Activated CD8-positive, alpha-beta T cell treated with anti-CD3 and anti-CD28 coated beads for 36 hours (primary cell): ENCODE results near the gene SHANK2. TPM values are rescaled to one million over a fixed set of nuclear protein-coding genes. Genes with fewer than 3 reads are reported as not detected.

Source experiments
- ATAC-seq: fragments of 200-7000 bp; cut with Tn5 transposase; one replicate; pipeline ENCODE4 v1.10.0; 2021; ENCODE audit warnings: mild to moderate bottlenecking, moderate library complexity
- CTCF ChIA-PET: fragments of 350-600 bp; sonication (Branson Sonifier 250); formaldehyde crosslinking; loops from one replicate; lab custom pipeline; 2021; ENCODE audit warnings: antibody characterized with exemption; lab: Charles Lee
- POLR2A ChIA-PET: fragments of 350-600 bp; sonication (Branson Sonifier 250); formaldehyde crosslinking; loops from one replicate; lab custom pipeline; 2021; ENCODE audit warnings: antibody characterized with exemption; lab: Charles Lee
- DNase-seq: peaks from one replicate; pipeline ENCODE4 v3.0.0-alpha.2; 2020
- H3K27ac Mint-ChIP-seq: one replicate; pipeline ENCODE4 v1.8.0; 2021; ENCODE audit warnings: mild to moderate bottlenecking, mixed read lengths
- H3K27me3 Mint-ChIP-seq: one replicate; pipeline ENCODE4 v1.8.0; 2021; ENCODE audit warnings: mixed read lengths
- H3K36me3 Mint-ChIP-seq: one replicate; pipeline ENCODE4 v1.8.0; 2021; ENCODE audit warnings: low read depth, mixed read lengths
- H3K4me1 Mint-ChIP-seq: one replicate; pipeline ENCODE4 v1.8.0; 2021; ENCODE audit warnings: low read depth, mixed read lengths
- H3K4me3 Mint-ChIP-seq: one replicate; pipeline ENCODE4 v1.8.0; 2021; ENCODE audit warnings: mild to moderate bottlenecking, moderate library complexity, mixed read lengths
- H3K9me3 Mint-ChIP-seq: one replicate; pipeline ENCODE4 v1.8.0; 2021; ENCODE audit warnings: mixed read lengths
- CTCF ChIP-seq: fragments of 200-600 bp; IDR thresholded peaks from one replicate; pipeline ENCODE4 v1.8.0; 2022; ENCODE audit warnings: antibody characterized with exemption, mild to moderate bottlenecking
- intact Hi-C: fragments of 100-400 bp; cut with micrococcal nuclease; formaldehyde crosslinking; loops from one replicate; pipeline ENCODE4 v1.10.0; 2022
- total RNA-seq, 2 experiments: library from RNA; stranded (reverse); gene quantifications; one replicate each; pipeline ENCODE4 v1.2.3, GENCODE V29; 2021

The SHANK2 gene
- total RNA-seq, 2 experiments from 2014 or later: not detected

- DNase-seq: no peak
- POLR2A ChIA-PET: no interaction called here
- no peak for ATAC-seq
- intact Hi-C loops: no loop called here
- peaks cover 13% of the 10 kb centered on the region for H3K27me3 Mint-ChIP-seq
- H3K36me3 Mint-ChIP-seq: no peaks in the 10 kb centered on the region
- no peaks in the 10 kb centered on the region for H3K4me1 Mint-ChIP-seq
- H3K9me3 Mint-ChIP-seq: peaks cover 10% of the 10 kb centered on the region
- CTCF ChIA-PET: no interaction called here
- H3K4me3 Mint-ChIP-seq: no peak overlapping the region
- H3K27ac Mint-ChIP-seq: no peak overlapping the region
- no peak for TF ChIP-seq CTCF
Observed at GRCh38 chr11:71232364-71232763, 20.0 kb downstream of the SHANK2 start.

DNA sequence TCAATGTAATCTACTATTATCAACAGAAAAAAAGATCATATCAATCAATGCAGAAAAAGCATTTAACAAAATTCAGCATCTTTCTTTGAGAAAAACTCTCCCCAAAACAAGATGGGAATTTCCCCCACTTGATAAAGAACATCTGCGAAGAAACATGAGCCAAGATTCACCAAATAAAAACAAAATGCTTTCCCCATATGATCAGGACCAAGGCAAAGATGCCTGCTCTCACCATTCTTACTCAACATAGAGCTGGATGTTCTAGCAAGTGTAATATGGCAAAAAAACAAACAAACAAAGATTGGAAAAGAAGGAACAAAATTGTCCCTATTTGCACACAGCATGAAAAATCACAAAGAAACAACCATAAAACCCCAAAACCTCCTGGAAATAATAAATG lies 23.4 kb downstream of the SHANK2 start:
- no peak for TF ChIP-seq CTCF
- H3K4me3 Mint-ChIP-seq: no peak overlapping the region
- no peak overlapping the region for H3K27ac Mint-ChIP-seq
- H3K4me1 Mint-ChIP-seq: no peaks in the 10 kb centered on the region
- H3K36me3 Mint-ChIP-seq: no peaks in the 10 kb centered on the region
- ATAC-seq: no peak
- no peak for DNase-seq
- POLR2A ChIA-PET: no interaction called here
- peaks cover 13% of the 10 kb centered on the region for H3K27me3 Mint-ChIP-seq
- H3K9me3 Mint-ChIP-seq: peaks cover 27% of the 10 kb centered on the region
- intact Hi-C loops: no loop called here
- CTCF ChIA-PET: no interaction called here

DNA sequence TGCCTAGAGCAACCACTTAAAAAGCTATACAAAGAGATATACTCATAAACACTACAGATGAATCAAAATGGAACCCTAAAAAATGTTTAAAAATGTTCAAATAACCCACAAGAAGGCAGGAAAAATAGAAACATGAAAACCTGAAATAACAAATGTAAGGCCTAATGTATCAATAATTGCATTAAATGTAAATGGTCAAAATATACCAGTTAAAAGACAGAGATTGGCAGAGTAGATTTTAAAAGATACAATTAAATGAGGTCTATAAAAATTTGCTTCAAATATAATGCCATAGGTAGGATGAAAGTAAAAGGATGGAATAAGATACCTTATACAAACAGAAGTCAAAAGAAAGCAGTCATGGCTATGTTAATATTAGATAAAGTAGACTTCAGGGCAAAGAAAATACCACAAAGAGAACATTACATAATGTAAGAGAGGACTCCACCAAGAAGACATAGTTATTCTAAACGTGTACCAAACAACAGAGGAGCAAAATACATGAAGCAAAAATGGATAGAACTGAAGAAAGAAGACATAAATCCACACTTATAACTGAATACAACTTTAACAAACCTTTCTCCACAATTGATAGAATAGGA lies 25.2 kb downstream of the SHANK2 start:
- DNase-seq (no peak), ATAC-seq (no peak)
- no peaks in the 10 kb centered on the region for H3K4me1 Mint-ChIP-seq
- H3K9me3 Mint-ChIP-seq: peaks cover 27% of the 10 kb centered on the region
- H3K27ac Mint-ChIP-seq: no peak overlapping the region
- no peak for TF ChIP-seq CTCF
- H3K27me3 Mint-ChIP-seq: peaks cover 13% of the 10 kb centered on the region
- H3K4me3 Mint-ChIP-seq: no peak overlapping the region
- ChIA-PET CTCF (no interaction called here), POLR2A (no interaction called here)
- no peaks in the 10 kb centered on the region for H3K36me3 Mint-ChIP-seq
- intact Hi-C loops: no loop called here

GRCh38 chr11:71223671-71224660 lies 28.4 kb downstream of the SHANK2 start:
- Mint-ChIP-seq H3K27ac (no peak overlapping the region), H3K36me3 (no peaks in the 10 kb centered on the region), H3K4me1 (no peaks in the 10 kb centered on the region), H3K9me3 (peaks cover 25% of the 10 kb centered on the region), H3K27me3 (peaks cover 7% of the 10 kb centered on the region), H3K4me3 (no peak overlapping the region)
- intact Hi-C loops: no loop called here
- CTCF ChIA-PET: no interaction called here
- no peak for ATAC-seq
- POLR2A ChIA-PET: no interaction called here
- TF ChIP-seq CTCF: no peak
- no peak for DNase-seq

- no peak overlapping the region for H3K27ac Mint-ChIP-seq
- no peak for TF ChIP-seq CTCF
- no peaks in the 10 kb centered on the region for H3K36me3 Mint-ChIP-seq
- peaks cover 6% of the 10 kb centered on the region for H3K27me3 Mint-ChIP-seq
- H3K4me3 Mint-ChIP-seq: no peak overlapping the region
- peaks cover 24% of the 10 kb centered on the region for H3K9me3 Mint-ChIP-seq
- no peak for DNase-seq
- no peak for ATAC-seq
- CTCF ChIA-PET: no interaction called here
- intact Hi-C loops: no loop called here
- H3K4me1 Mint-ChIP-seq: no peaks in the 10 kb centered on the region
- POLR2A ChIA-PET: no interaction called here
Observed at GRCh38 chr11:71223081-71223405, 29.3 kb downstream of the SHANK2 start.
